ENCODE results near the gene KLK12. TPM values are rescaled to one million over a fixed set of nuclear protein-coding genes. Genes with fewer than 3 reads are reported as not detected.
"Not testable (repeated sequence)": the region's sequence is repeated elsewhere in the genome, so short reads cannot be mapped to it uniquely, and the experiment has no call there.

KLK12 gene
- total and polyA plus RNA-seq, 2 experiments from 2014 or later: not detected

DNA sequence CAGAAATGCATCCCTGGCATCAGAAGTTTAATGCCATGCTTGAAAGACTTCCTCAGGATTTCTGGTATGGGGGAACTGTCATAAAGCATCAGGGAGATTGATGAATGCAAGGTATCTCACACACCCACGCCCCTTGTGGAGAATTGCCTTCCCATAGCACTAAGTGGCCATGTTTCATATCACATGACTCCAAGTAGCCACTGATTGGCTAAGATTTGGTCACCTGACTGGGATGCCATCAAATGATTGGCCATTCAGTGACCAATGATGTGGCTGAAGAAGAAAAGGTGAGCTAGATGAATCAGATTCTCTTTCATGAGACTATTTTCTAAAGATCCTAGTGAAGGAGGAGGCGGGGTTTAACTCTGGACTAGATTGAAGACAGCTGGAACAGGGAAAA lies 40.7 kb downstream of the KLK12 start:
- 72% methylated on average over 2 of the region's 2 CpGs for WGBS (ENCODE audit: low lambda C conversion rate, missing lambda C conversion rate)
- Histone ChIP-seq H3K9me3 (ENCODE audit: low read depth) (no peaks in the 10 kb centered on the region), H3K27me3 (peaks cover 6% of the 10 kb centered on the region), H3K27ac (no peak overlapping the region), H3K36me3 (replicated peaks; ENCODE audit: insufficient read depth, low read depth) (no peaks in the 10 kb centered on the region), H3K4me3 (no peak overlapping the region), H3K9me2 (replicated peaks; ENCODE audit: insufficient read depth) (no peaks in the 10 kb centered on the region), H2AFZ (no peak overlapping the region), H4K20me1 (ENCODE audit: insufficient read depth, poor library complexity, severe bottlenecking) (no peaks in the 10 kb centered on the region), H3K79me2 (no peaks in the 10 kb centered on the region), H3K4me2 (no peak overlapping the region), H3K4me1 (ENCODE audit: insufficient read depth) (no peaks in the 10 kb centered on the region)
- TF ChIP-seq, protein P1, sequence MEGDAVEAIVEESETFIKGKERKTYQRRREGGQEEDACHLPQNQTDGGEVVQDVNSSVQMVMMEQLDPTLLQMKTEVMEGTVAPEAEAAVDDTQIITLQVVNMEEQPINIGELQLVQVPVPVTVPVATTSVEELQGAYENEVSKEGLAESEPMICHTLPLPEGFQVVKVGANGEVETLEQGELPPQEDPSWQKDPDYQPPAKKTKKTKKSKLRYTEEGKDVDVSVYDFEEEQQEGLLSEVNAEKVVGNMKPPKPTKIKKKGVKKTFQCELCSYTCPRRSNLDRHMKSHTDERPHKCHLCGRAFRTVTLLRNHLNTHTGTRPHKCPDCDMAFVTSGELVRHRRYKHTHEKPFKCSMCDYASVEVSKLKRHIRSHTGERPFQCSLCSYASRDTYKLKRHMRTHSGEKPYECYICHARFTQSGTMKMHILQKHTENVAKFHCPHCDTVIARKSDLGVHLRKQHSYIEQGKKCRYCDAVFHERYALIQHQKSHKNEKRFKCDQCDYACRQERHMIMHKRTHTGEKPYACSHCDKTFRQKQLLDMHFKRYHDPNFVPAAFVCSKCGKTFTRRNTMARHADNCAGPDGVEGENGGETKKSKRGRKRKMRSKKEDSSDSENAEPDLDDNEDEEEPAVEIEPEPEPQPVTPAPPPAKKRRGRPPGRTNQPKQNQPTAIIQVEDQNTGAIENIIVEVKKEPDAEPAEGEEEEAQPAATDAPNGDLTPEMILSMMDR (IDR thresholded peaks at IDR 0.05; ENCODE audit: poor library complexity): no peak
- no peak for TF ChIP-seq EZH2 (IDR thresholded peaks at IDR 0.05; ENCODE audit: borderline replicate concordance)
- TF ChIP-seq EZH2phosphoT487 (IDR thresholded peaks at IDR 0.05; ENCODE audit: low read depth, severe bottlenecking, unreplicated experiment): no peak
- DNase-seq (ENCODE audit: low spot score): no peak

DNA sequence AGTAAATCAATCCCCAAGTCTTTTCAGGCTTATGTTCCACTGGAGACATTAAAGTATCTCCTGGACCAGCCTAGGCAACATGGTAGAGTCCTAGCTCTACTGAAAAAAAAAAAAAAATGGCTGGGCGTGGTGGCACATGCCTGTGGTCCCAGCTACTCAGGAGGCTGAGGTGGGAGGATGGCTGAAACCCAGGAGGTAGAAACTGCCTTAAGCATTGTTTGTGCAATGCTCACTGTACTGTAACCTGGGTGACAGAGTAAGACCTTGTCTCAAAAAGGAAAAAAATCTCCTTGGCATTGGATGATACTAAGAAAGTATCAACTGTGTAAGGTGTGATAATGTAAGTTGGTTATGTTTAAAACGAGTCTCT lies 42.2 kb downstream of the KLK12 start:
- DNase-seq (ENCODE audit: low spot score): no peak
- Histone ChIP-seq H3K9me2 (replicated peaks; ENCODE audit: insufficient read depth) (no peaks in the 10 kb centered on the region), H3K27me3 (peaks cover 6% of the 10 kb centered on the region), H2AFZ (no peak overlapping the region), H3K27ac (no peak overlapping the region), H3K79me2 (no peaks in the 10 kb centered on the region), H4K20me1 (ENCODE audit: insufficient read depth, poor library complexity, severe bottlenecking) (no peaks in the 10 kb centered on the region), H3K4me3 (no peak overlapping the region), H3K9me3 (ENCODE audit: low read depth) (no peaks in the 10 kb centered on the region), H3K36me3 (replicated peaks; ENCODE audit: insufficient read depth, low read depth) (no peaks in the 10 kb centered on the region), H3K4me1 (ENCODE audit: insufficient read depth) (no peaks in the 10 kb centered on the region), H3K4me2 (no peak overlapping the region)
- WGBS (ENCODE audit: low lambda C conversion rate, missing lambda C conversion rate): 71% methylated on average over 2 of the region's 2 CpGs
- no peak for TF ChIP-seq EZH2phosphoT487 (IDR thresholded peaks at IDR 0.05; ENCODE audit: low read depth, severe bottlenecking, unreplicated experiment)
- TF ChIP-seq, protein P1 (IDR thresholded peaks at IDR 0.05; ENCODE audit: poor library complexity): no peak
- TF ChIP-seq EZH2 (IDR thresholded peaks at IDR 0.05; ENCODE audit: borderline replicate concordance): no peak

DNA sequence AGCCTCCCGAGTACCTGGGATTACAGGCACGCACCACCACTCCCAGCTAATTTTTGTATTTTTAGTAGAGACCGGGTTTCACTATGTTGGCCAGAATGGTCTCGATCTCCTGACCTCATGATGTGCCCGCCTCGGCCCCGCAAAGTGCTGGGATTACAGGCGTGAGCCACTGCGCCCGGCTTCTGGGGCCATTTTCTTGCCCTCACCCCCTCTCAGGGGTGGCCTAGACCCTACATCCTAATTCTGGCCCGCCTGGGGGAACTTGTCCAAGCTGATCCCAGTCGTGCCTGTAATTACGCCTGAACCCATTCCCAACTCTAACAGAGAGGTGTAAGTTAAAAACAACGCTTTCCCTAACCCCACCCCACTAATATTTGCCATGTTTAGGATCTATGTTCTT lies 50.4 kb downstream of the KLK12 start:
- not testable (repeated sequence) for H3K9me3 ChIP-seq (ENCODE audit: low read depth); H3K27ac ChIP-seq; H3K4me2 ChIP-seq; H2AFZ ChIP-seq; H3K79me2 ChIP-seq; H4K20me1 ChIP-seq (ENCODE audit: insufficient read depth, poor library complexity, severe bottlenecking); DNase-seq (ENCODE audit: low spot score); H3K4me1 ChIP-seq (ENCODE audit: insufficient read depth); H3K36me3 ChIP-seq (replicated peaks; ENCODE audit: insufficient read depth, low read depth); H3K9me2 ChIP-seq (replicated peaks; ENCODE audit: insufficient read depth); H3K4me3 ChIP-seq
- peaks cover 22% of the 10 kb centered on the region for H3K27me3 ChIP-seq
- WGBS (ENCODE audit: low lambda C conversion rate, missing lambda C conversion rate): 88% methylated on average over 14 of the region's 14 CpGs

- Histone ChIP-seq H3K79me2 (no peaks in the 10 kb centered on the region), H2AFZ (no peak within 1 kb of the TSS), H3K36me3 (replicated peaks; ENCODE audit: insufficient read depth, low read depth) (no peaks in the 10 kb centered on the region), H3K9me2 (replicated peaks; ENCODE audit: insufficient read depth) (no peaks in the 10 kb centered on the region), H3K4me3 (no peak within 1 kb of the TSS), H3K27me3 (peaks cover 22% of the 10 kb centered on the region), H4K20me1 (ENCODE audit: insufficient read depth, poor library complexity, severe bottlenecking) (no peaks in the 10 kb centered on the region), H3K27ac (no peak within 1 kb of the TSS), H3K4me1 (ENCODE audit: insufficient read depth) (no peaks in the 10 kb centered on the region), H3K9me3 (ENCODE audit: low read depth) (no peaks in the 10 kb centered on the region), H3K4me2 (no peak within 1 kb of the TSS)
- TF ChIP-seq EZH2phosphoT487 (IDR thresholded peaks at IDR 0.05; ENCODE audit: low read depth, severe bottlenecking, unreplicated experiment) (no peak), EZH2 (IDR thresholded peaks at IDR 0.05; ENCODE audit: borderline replicate concordance) (no peak)
- TF ChIP-seq, protein P1 (IDR thresholded peaks at IDR 0.05; ENCODE audit: poor library complexity): no peak
- DNase-seq (ENCODE audit: low spot score): no peak
- WGBS (ENCODE audit: low lambda C conversion rate, missing lambda C conversion rate): 42% methylated on average over 25 of the region's 28 CpGs
Observed at GRCh38 chr19:50983625-50984292, 51.0 kb downstream of the KLK12 start, which contains the start of gene KLK7. Gene KLK7, minus strand, starts transcription at chr19:50983917. Its CDS starts 1,518 bp downstream, at chr19:50982399.

All from hepatocyte (in vitro differentiated cells).